Lower lobe of right lung (tissue), 2 donors: ENCODE results near the gene THBS3. TPM values are rescaled to one million over a fixed set of nuclear protein-coding genes. Genes with fewer than 3 reads are reported as not detected.
A peak's percentile ranks its signal among the peaks of the same experiment; 100 is the strongest.

Experiments used
- ATAC-seq, 2 donors: fragments of 200-7000 bp; cut with Tn5 transposase; one replicate each; pipeline ENCODE4 v1.9.1; 2020 to 2022; ENCODE audit warnings: mild to moderate bottlenecking in 2 of 2, moderate library complexity in 2 of 2
- DNase-seq: peaks from one replicate; pipeline ENCODE4 v3.0.0-alpha.2; 2020
- H3K27ac ChIP-seq: fragments of 200-600 bp; one replicate; pipeline ENCODE4 v1.8.0; 2022
- H3K27me3 ChIP-seq: fragments of 200-600 bp; one replicate; pipeline ENCODE4 v1.8.0; 2022; ENCODE audit warnings: low read depth
- H3K36me3 ChIP-seq: fragments of 200-600 bp; one replicate; pipeline ENCODE4 v1.8.0; 2022; ENCODE audit warnings: mild to moderate bottlenecking
- H3K4me1 ChIP-seq: fragments of 200-600 bp; one replicate; pipeline ENCODE4 v1.8.0; 2022
- H3K4me3 ChIP-seq: fragments of 200-600 bp; one replicate; pipeline ENCODE4 v1.8.0; 2022; ENCODE audit warnings: mild to moderate bottlenecking
- H3K9me3 ChIP-seq: fragments of 200-600 bp; one replicate; pipeline ENCODE4 v1.8.0; 2022
- CTCF ChIP-seq: fragments of 200-600 bp; IDR thresholded peaks from one replicate; pipeline ENCODE4 v1.8.0; 2022; ENCODE audit warnings: antibody characterized with exemption, mild to moderate bottlenecking
- intact Hi-C: fragments of 100-400 bp; cut with DNase I; formaldehyde crosslinking; loops from one replicate; pipeline ENCODE4 v1.11.0; 2022
- total RNA-seq: library from RNA; stranded (reverse); fragmentation: NEBNext Ultra II Directional; extraction: Animal tissue kit (Norgen Biotek cat#: 25700); gene quantifications from one replicate; pipeline ENCODE4 v1.2.1, GENCODE V29; 2021
- donor health status: DM: no; HTN: yes; CAD: no; lungs with severe emphysema.

The THBS3 gene
- total RNA-seq, 1 donor from 2014 or later, result 24.4 TPM

- H3K4me3 ChIP-seq, result peak overlapping the region; percentile 32
- ATAC-seq, result peak in 1 of 2 donors; percentile 2
- intact Hi-C loops, result no loop called here
These were observed 29.1 kb downstream of the THBS3 start for GRCh38 chr1:155178441-155179111.

GRCh38 chr1:155177918-155178281 lies 29.8 kb downstream of the THBS3 start:
- Histone ChIP-seq H3K4me3 (peak overlapping the region; percentile 32), H3K9me3 (no peaks in the 10 kb centered on the region), H3K4me1 (peaks cover 28% of the 10 kb centered on the region), H3K27me3 (peaks cover 6% of the 10 kb centered on the region), H3K36me3 (no peaks in the 10 kb centered on the region), H3K27ac (no peak overlapping the region)
- DNase-seq (no peak), ATAC-seq (no peak)
- no peak for TF ChIP-seq CTCF
- intact Hi-C loops, result no loop called here

More at GRCh38 chr1:155178441-155179111, 29.1 kb downstream of the THBS3 start:
- Histone ChIP-seq H3K27ac (peak overlapping the region; percentile 18), H3K9me3 (no peaks in the 10 kb centered on the region), H3K4me1 (peaks cover 23% of the 10 kb centered on the region), H3K27me3 (peaks cover 6% of the 10 kb centered on the region), H3K36me3 (no peaks in the 10 kb centered on the region)
- no peak for TF ChIP-seq CTCF
- peak; percentile 76 for DNase-seq

- H3K27ac ChIP-seq, result peak overlapping the region; percentile 59
- TF ChIP-seq CTCF, result no peak
- peaks cover 6% of the 10 kb centered on the region for H3K27me3 ChIP-seq
- H3K4me3 ChIP-seq, result no peak overlapping the region
- H3K4me1 ChIP-seq, result peaks cover 30% of the 10 kb centered on the region
- DNase-seq, result peak; percentile 70
- H3K36me3 ChIP-seq, result no peaks in the 10 kb centered on the region
- intact Hi-C loops, result no loop called here
- no peaks in the 10 kb centered on the region for H3K9me3 ChIP-seq
- peak; percentile 9 to 38 for ATAC-seq
These were observed 30.3 kb downstream of the THBS3 start for GRCh38 chr1:155177192-155177917.

GRCh38 chr1:155176544-155177071 lies 31.1 kb downstream of the THBS3 start:
- peak; percentile 93 for TF ChIP-seq CTCF
- H3K4me1 ChIP-seq, result peaks cover 35% of the 10 kb centered on the region
- DNase-seq (peak; percentile 88), ATAC-seq (peak; percentile 65 to 71)
- intact Hi-C loops, result no loop called here
- H3K27me3 ChIP-seq, result peaks cover 6% of the 10 kb centered on the region
- no peak overlapping the region for H3K4me3 ChIP-seq
- H3K9me3 ChIP-seq, result no peaks in the 10 kb centered on the region
- no peaks in the 10 kb centered on the region for H3K36me3 ChIP-seq
- peak overlapping the region; percentile 59 for H3K27ac ChIP-seq

- Histone ChIP-seq H3K4me1 (peaks cover 35% of the 10 kb centered on the region), H3K4me3 (no peak overlapping the region), H3K9me3 (no peaks in the 10 kb centered on the region), H3K27me3 (peaks cover 6% of the 10 kb centered on the region), H3K27ac (no peak overlapping the region), H3K36me3 (peaks cover under 1% of the 10 kb centered on the region)
- ATAC-seq, result peak in 1 of 2 donors; percentile 1
- intact Hi-C loops, result no loop called here
- TF ChIP-seq CTCF, result no peak
- DNase-seq, result peak; percentile 57
These were observed 31.7 kb downstream of the THBS3 start for GRCh38 chr1:155175927-155176371.
